Femur (tissue), 1 donor: ENCODE measurements around the gene TENM3.

ENCODE experiments used
- DNase-seq: peaks from one replicate; pipeline ENCODE4 v3.0.0-alpha.2; 2017

TENM3 gene

DNA sequence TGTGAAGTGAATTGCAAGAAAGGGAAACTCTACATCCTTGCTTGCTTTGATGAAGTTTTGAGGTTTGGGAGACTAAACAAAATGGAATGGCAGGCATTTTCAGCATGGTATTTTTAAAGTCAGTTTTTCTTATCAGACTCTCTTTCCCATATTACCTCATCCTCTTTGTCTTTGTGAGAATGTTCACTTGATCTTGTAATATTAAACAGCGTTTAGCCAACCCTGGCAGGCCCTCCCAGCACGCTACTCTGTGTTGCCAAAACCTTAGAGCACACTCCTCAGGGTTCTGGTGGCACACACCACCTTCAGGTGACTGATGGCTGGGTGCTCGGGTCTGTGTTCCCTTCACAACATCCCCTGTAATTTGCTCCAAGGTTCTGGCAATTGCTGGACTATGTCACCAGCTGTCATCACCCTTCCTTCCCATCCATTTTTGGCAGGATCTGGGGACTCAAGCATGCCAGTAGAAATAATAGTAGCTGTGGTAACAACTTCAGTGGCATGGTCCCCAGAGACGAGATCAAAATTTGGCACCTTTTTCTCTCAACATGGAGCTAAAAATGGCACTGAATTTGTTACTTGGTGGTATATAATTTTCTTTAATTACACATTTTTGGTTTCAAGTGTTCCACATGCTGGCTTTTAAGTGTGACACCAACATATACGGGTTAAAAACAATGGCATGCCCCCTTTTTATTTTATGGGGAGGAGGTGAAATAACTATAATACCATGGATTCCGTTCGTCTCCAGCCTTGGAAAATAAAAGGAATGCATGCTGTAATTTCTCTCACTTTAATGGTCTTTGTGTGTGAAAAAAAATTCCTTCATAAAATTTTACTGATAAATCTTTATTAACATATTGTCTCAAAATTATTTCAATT is 400.8 kb downstream of the TENM3 start:
- DNase-seq: peak; percentile 45

DNA sequence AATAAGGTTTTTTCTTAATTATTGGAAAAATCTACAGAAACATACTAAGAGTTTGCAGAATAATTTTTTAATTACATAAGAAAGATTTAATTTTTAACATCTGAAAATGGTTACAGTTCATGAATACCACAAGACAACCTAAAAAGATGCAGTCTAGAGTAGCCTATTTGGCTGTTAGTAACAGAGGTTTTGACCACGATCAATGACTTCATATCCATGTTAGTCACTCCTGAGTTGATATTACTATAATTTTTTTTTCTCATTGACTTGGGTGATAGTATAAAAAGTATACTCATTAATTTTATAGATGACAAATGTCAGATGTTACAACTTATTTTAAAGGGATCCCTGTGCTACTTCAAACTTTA is 401.5 kb downstream of the TENM3 start:
- no peak for DNase-seq

DNA sequence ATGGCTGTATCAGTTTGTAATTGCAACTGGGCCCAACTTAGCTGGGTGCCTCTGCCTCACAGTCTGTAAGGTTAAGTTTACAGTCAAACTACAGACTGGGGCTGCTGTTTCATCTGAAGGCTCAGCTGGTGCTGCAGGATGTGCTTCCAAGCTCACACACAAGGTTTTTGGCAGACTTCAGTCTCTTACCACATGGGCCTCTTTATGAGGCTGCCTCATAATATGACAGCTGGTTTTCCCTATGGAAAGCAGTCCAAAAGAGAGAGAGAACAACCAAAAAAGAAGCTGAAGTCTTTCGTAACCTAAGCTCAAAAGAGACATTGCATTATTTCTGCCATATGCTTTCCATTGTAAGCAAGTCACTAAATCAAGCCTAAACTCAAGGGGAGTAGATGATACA is 402.3 kb downstream of the TENM3 start:
- DNase-seq: no peak

DNA sequence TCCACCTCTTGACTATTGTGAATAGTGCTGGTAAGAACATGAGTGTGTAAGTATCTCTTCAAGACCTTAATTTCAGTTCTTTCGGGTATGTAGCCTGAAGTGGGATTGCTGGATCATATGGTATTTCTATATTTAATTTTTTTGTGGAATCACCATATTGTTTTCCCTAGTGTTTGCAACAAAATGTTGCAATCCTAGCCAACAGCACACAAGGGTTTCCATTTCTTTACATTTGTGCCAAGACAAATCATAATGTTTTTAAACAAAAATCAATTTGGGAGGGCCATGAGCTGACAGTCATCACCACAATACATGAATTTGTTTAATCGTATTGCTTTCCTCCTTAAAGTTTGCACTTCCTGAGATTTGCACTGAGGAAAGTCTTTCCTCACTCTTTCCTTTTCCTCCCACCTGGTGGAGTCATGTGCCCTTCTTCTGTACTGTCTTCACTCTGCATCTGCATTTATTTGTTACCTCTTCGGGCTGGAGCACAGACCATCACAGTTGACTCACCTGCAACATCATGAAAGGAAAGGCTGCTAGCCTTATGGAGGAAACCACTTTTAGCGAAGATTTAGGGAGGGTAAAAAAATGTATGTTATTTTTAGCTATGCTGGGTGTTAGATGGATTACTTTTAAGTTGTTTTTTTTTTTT is 404.6 kb downstream of the TENM3 start:
- DNase-seq: no peak

DNA sequence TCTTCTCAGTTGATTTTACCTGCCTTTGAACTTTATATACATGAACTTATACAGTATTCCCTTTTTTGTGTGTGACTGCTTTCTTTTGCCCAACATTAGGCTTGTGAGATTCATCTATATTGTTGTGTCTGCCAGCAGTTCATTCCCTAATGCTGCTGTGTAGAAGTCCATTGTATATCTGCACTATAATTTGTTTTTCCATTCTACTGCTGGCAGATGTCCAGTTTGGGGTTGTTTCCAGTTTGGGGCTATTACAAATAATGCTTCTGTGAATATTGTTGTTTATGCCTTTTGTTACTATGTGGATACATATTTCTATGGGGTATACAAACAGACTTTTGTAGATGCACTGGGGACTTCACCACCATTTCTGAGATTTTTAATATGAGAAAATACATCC is 405.6 kb downstream of the TENM3 start:
- DNase-seq: peak; percentile 20

DNA sequence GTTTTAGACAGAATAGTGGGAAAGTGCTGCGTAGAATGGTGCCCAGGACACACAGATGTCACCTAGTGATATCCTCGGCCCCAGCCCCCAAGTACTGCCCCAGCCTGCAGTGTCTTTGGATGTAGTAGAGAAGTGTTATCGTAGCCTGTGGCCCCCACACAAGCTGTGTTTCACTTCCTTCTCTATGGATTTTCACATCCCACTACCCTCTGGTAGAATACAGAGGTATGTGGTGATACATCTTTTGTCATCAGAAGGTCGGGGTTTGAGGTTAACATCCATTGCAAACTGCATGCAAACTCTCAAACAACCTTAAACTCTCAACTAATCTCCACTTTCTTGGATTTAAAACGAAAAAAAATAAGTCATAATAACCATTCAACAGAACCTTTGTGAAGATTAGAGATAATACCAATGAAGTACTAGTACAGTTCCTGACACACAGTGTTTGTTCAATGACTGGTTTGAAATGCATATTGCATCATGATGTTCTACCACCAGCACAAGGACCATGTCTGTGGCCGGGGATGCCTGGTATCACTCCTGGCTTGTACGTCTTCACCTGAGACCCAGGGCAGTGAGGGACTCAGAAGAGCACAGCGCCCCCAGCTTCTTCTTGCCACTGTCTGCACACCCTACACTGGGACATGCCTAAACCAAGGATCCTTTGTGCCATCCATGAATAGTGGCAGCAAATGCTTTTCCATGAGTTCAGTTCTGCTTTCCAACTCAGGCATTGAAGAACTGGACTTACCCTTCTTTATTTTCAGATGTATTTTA is 406.7 kb downstream of the TENM3 start:
- DNase-seq: no peak

DNA sequence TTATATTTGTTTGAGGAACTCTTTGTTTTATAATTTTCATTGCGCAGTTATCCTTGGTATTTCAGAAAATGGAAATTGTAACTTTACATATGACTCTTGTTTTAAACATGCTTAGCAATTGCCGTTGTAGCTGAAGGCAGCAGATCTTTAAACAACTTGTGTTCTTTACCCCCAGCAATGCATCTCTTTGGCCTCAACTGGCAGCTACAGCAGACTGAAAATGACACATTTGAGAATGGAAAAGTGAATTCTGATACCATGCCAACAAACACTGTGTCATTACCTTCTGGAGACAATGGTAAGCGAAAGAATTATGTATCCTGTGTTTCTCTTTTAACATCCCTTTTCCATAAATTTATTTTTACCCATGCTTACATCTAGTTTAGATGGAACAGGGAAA is 410.4 kb downstream of the TENM3 start:
- no peak for DNase-seq

DNA sequence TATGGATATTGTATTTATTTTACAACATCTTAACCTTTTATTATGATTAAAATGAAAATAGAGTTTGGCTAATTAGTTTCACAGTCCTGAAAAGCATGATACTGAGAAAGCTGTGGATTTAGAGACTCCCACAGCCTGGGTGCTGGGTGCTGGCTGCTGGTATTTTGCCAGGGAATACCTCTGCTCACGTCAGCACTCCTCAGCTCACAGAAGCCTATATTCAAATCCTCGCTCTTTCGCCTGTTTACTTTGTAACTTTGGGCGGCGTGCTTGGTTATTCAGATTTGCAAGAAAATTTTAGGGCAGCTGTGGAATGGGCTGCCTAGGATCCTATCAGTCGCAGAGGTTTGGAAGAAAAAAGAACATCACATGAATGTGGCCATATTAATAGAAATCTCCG is 412.1 kb downstream of the TENM3 start:
- no peak for DNase-seq

DNA sequence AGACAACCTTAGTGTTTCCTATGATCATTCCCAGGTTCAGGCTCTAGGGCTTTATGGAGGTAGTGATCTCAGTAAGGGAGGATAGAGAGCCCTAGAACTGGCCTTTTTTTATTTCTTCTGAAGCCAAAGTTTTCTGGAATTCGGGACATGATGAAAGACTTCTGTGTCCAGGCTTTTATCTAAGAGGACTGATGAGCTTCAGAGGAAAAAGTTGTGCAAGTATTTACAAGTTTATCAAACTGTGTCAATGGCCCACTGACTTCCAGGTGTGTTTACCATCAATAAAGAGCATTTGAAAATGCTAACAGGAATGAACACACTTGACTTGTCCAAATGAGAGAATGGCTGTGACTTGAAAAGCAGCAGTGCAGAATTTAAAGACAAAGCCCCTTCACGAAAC is 419.3 kb downstream of the TENM3 start:
- no peak for DNase-seq

DNA sequence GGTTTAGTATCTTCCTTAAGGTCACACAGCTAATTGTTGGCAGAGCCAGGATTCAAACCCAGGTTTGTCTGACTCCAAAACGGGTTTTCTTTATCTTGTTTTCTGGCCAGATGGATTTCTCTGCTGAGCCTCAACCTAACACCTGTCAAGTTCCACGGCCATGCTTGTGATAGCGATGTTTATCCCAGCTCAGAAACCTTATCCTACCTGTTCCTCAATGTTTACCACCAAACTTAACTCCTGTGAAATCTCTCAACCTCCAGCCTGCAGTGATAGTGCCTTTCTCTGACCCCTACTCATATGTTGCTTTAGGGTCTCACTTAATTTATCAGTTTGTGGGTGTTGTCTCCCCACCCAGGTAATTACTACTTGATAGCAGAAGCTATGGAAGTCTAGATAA is 428.0 kb downstream of the TENM3 start:
- DNase-seq: no peak

DNA sequence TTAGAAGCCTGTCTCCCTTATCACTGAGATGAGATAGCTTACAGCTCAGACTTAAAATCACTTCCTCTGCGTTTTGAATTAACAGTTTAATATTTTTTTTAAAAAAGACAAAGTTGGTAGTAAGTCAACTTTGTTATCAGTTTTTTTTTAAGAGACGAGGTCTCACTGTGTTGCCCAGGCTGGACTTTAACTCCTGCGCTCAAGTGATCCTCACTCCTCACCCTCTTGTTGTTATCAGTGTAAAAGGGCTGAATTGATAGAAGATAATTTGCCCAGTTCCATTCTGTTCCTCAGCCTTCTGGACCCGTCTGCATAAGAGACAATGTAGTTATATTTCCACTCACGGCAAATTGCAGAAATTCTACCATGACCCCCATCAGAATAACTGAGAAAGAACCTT is 428.5 kb downstream of the TENM3 start:
- DNase-seq: no peak

DNA sequence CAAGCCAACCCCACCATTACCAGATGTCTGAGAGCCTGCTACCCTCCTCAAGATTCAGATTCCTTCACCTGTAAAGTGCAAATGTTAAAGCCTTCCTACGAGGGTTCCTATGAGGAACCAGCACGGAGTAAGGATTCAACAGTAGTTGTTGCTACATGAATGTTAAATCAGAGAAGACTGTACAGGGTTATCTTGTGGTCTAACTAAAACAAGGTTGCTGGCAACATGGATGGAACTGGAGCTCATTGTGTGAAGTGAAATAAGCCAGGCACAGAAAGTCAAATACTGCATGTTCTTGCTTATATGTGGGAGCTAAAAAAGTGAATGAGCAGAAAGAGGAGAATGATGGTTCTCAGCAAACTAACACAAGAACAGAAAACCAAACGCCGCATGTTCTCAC is 435.4 kb downstream of the TENM3 start:
- DNase-seq: no peak

DNA sequence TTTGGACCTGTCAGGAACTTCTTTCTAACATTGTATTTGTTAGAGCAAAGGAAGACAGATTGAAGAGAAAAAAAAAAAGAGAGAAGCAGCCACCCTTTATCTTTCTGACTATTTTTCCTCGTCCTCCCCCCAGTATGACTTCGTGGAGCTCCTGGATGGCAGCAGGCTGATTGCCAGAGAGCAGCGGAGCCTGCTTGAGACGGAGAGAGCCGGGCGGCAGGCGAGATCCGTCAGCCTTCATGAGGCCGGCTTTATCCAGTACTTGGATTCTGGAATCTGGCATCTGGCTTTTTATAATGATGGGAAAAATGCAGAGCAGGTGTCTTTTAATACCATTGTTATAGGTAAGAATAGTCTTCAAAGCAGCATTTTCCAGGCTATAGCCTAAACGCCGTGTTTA is 436.3 kb downstream of the TENM3 start:
- no peak for DNase-seq

DNA sequence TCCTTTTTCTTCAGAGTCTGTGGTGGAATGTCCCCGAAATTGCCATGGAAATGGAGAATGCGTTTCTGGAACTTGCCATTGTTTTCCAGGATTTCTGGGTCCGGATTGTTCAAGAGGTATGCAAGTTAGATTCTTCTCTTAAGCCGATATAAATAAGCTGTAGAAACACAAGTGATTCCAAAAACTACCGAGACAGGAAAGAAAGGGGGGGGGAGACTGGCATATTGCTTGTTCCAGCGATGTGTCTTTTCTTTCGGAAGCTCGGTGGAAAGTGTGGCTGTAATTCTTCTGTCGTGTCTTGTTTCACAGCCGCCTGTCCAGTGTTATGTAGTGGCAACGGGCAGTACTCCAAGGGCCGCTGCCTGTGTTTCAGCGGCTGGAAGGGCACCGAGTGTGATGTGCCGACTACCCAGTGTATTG is 437.0 kb downstream of the TENM3 start:
- peak; percentile 39 for DNase-seq

DNA sequence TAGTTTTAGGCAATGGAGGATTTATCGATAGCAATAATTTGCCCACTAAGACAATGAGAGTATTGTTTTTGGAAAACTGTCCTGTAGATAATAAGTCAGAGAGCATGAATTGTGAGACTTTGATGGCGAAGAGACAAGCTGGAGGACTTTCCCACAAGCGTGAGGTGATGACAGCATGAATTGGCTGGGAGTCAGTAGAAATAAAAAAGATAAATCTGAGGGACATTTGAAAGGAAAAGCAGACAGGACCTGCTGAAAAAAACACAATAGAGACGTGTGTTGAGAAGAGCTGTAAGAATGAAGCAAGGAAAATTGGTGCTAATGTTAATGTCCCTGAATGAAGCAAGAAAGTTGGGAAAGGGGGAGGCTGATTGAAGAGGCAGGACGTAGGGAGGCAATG is 440.5 kb downstream of the TENM3 start:
- no peak for DNase-seq

DNA sequence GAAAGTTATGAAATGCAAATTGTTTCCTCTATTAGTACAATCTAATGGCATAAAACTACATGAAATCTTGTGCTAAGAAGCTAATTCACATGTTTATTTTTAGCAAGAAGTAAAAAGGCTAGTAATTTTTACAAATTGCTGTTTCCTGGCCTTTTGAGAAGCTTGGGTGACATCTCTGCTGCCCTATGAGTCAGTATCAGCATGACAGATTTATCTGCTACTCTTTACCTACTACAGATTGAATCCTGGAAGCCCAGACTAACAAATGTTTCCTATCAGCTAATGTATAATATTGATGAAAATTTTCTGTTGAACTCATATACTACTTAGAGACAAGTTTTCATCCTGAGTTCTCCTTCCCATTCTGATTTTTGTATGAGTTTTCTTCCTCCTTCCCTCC is 441.6 kb downstream of the TENM3 start:
- DNase-seq: no peak

DNA sequence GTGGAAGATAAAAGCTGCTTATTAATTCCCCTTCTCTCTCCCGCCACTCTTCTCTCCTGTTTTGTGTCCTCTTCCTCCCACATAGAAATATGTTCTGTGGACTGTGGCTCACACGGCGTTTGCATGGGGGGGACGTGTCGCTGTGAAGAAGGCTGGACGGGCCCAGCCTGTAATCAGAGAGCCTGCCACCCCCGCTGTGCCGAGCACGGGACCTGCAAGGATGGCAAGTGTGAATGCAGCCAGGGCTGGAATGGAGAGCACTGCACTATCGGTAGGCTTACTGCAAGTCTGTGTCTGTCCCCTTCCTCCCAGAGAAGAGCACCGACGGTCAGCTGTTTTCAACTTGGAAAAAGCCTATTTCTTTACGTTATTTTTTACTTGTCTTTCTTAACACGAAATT is 444.9 kb downstream of the TENM3 start:
- no peak for DNase-seq

DNA sequence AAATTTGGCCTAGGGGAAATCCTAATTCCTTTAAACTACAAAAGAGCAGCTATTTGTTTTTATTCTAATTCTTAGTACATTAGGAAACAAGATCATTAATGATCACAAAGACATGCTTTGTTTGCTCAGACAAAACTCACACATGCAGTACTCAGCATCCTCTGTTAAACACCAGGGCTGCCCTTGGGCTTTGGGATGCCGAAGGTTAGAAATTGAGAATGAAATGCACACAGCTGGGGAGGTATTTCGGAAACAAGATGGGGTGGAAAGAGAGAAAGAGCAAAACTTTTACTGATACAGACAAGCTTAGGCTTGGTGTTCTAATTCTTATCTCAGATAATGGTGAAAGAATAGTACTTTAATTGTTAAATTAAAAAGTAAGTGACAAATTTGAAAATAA is 451.3 kb downstream of the TENM3 start:
- DNase-seq: no peak

DNA sequence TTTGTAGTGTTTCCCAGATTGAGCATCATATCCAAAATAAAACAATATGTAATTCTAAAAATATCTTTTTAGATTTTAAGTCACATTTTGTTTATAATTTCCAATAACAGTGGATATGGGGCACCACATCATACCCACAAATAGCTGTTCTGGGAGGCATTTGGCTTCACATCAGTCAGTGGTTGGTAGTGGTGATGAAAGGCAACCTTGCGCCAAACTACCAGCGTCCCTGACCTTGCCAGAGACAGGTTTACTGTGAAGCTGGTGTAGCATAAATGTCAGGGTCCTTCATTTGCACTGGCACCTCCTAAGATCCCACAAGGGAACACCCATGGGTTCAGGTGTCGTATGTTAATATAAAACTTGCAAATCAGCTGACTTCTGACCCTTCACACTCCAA is 451.8 kb downstream of the TENM3 start:
- DNase-seq: no peak

DNA sequence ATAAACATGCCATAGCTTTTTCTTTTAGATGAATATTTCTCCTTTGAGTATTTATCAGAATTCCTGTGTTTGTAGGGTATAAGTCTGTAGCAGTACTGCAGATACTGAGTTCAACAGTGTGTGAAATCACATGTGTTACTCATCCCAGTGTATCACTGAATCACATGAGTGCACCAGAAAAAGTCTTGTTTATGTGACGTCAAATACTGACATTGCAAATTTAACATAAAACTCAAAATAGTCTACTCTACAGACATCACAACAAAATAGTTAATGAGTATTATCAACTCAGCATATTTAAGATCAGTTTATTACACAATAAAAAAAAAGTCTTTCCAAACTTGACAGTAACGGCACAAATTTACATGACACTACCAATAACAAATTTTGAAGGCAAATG is 452.6 kb downstream of the TENM3 start:
- no peak for DNase-seq

DNA sequence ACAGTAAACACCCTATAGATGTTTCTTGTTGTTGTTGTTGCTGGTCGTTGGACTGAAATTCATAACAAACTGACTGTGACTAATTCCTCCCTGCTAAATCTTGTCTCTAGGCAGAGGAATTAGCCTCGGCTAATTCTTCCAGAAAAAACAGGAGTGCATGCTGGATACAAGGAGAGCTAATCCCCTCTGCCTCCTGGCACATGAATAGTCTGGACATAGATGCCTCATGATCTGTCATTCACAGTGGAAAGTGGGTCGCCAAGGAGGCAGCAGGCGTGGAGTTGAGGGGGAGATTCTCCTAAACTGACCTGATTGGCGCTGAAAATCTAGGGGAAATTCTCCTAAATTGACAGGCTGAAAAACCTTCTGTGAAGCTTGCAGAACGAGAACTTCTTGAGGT is 453.9 kb downstream of the TENM3 start:
- no peak for DNase-seq

DNA sequence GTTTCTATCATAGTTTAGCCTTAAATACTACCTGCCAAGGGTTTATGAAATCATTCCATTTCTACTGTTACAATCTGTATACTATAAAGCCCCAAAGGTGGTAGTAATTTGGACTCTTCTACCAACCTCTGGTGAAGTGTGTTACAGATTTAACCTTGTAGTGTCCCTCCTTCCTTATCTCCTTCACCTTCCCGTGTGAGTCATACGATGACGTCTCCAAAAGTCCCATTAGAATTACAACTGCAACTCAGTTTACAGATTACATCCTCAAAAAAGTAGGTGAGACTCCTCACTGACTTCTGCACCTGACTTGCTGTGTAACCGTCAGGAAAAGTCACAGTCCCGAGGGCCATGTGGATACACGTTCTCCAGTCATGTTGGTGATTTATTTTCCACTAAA is 455.0 kb downstream of the TENM3 start:
- no peak for DNase-seq

DNA sequence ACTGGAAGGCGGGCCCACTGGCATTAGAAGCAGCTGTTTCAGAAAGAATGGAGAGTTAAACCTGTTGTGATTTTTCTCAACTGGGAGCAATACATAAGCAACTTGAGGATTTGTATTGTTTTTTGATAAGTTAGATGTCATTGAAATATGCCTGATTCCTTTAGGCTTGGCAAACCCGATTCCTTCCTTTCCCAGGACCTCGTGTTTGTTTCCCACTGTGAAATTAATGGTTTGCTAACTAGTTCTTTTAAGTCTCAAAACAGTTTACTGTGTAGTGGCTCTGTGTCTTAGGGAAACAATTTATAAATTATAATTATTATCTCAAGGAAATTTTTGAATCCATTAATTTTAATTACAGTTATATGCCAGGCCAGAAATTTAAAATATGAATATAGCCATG is 456.0 kb downstream of the TENM3 start:
- DNase-seq: no peak

DNA sequence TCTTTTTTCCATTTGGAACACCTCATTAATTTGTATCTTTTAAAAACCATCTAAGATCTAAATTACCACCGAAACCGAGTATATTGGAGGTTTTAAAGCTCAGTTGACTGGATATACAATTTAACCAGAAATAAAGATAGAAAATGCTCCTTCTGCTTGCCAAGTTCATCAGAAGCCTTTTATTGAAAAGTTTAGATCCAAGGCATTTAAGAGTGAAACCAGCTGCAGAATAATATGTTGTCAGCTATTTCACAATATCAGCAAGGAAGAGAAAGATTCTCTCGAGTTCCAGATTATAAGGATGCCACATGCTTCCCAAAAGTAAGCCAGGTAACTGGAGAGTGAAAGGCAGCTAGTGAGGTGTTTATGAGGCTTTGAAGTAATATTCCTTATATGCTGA is 456.6 kb downstream of the TENM3 start:
- DNase-seq: no peak
